ENCODE data around the gene WDR7.

DNA sequence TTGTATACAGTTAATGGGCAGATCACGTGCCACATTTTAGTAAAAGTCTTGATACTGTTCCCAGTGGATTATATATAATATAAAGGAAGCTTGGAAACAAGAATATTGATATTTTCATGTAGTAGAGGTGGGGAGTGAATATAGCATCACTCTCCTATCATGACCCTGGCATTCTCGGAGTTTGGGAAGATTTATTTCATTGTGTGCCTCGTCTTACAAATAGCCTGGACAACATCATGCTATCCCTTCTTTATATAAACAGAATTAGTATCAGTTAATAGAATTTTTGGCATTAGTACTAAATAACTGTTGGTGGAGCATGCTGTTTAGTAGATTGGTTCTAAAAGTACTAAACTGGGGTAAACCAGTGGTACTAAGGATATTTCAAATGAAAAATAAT is 283.7 kb downstream of the WDR7 start:
- TF ChIP-seq, protein P1, sequence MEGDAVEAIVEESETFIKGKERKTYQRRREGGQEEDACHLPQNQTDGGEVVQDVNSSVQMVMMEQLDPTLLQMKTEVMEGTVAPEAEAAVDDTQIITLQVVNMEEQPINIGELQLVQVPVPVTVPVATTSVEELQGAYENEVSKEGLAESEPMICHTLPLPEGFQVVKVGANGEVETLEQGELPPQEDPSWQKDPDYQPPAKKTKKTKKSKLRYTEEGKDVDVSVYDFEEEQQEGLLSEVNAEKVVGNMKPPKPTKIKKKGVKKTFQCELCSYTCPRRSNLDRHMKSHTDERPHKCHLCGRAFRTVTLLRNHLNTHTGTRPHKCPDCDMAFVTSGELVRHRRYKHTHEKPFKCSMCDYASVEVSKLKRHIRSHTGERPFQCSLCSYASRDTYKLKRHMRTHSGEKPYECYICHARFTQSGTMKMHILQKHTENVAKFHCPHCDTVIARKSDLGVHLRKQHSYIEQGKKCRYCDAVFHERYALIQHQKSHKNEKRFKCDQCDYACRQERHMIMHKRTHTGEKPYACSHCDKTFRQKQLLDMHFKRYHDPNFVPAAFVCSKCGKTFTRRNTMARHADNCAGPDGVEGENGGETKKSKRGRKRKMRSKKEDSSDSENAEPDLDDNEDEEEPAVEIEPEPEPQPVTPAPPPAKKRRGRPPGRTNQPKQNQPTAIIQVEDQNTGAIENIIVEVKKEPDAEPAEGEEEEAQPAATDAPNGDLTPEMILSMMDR (conservative IDR thresholded peaks at IDR 0.05; ENCODE audit: low read depth, low read length): no peak
- no peak for TF ChIP-seq FOS (IDR thresholded peaks at IDR 0.05; ENCODE audit: low read depth, low read length)
- TF ChIP-seq POLR2A (IDR thresholded peaks at IDR 0.05; ENCODE audit: low read depth, low read length): no peak
- no peak for TF ChIP-seq CHD1 (IDR thresholded peaks at IDR 0.05; ENCODE audit: low read depth, low read length)
- no peak for TF ChIP-seq RAD21 (IDR thresholded peaks at IDR 0.05; ENCODE audit: low read length)
- no peak for TF ChIP-seq MAFK (IDR thresholded peaks at IDR 0.05; ENCODE audit: low read depth, low read length)
